GM21529 (cell line): ENCODE measurements around the gene SIRT1.
"Not testable (repeated sequence)": the region's sequence is repeated elsewhere in the genome, so short reads cannot be mapped to it uniquely, and the experiment has no call there.

Experiments used
- ATAC-seq: cut with Tn5 transposase; IDR thresholded peaks from one replicate; pipeline ENCODE4 v1.9.1; 2021; ENCODE audit not compliant: unreplicated experiment

Gene SIRT1

GRCh38 chr10:67884313-67884841 is at the start of gene SIRT1:
Gene SIRT1 (plus strand): TSS chr10:67884656. CDS start chr10:67884722, 66 bp downstream.
- peak; percentile 83 for ATAC-seq

- not testable (repeated sequence) for ATAC-seq
Observed at GRCh38 chr10:67835541-67836394, 48.7 kb upstream of the SIRT1 start.

- ATAC-seq, result no peak
Observed at GRCh38 chr10:67836488-67836887, 48.0 kb upstream of the SIRT1 start.

- no peak for ATAC-seq
Observed at GRCh38 chr10:67836972-67837371, 47.5 kb upstream of the SIRT1 start.

- no peak for ATAC-seq
Observed at GRCh38 chr10:67837541-67838314, 46.7 kb upstream of the SIRT1 start, which contains the start of gene DNAJC12. Gene DNAJC12 (minus strand): TSS chr10:67838188. CDS start chr10:67838011, 177 bp downstream.

GRCh38 chr10:67839511-67839910 is 44.9 kb upstream of the SIRT1 start:
- not testable (repeated sequence) for ATAC-seq

GRCh38 chr10:67839951-67840350 is 44.5 kb upstream of the SIRT1 start:
- no peak for ATAC-seq

GRCh38 chr10:67841737-67842136 is 42.7 kb upstream of the SIRT1 start:
- no peak for ATAC-seq

GRCh38 chr10:67843284-67843683 is 41.2 kb upstream of the SIRT1 start:
- ATAC-seq, result no peak

- peak; percentile 96 for ATAC-seq
Observed at GRCh38 chr10:67849331-67850011, 35.0 kb upstream of the SIRT1 start.

GRCh38 chr10:67851186-67851585 is 33.3 kb upstream of the SIRT1 start:
- no peak for ATAC-seq

- ATAC-seq, result no peak
Observed at GRCh38 chr10:67852761-67853160, 31.7 kb upstream of the SIRT1 start.

- ATAC-seq, result no peak
Observed at GRCh38 chr10:67853512-67853911, 30.9 kb upstream of the SIRT1 start.

- ATAC-seq, result no peak
Observed at GRCh38 chr10:67858971-67859370, 25.5 kb upstream of the SIRT1 start.

GRCh38 chr10:67861750-67862432 is 22.6 kb upstream of the SIRT1 start:
- ATAC-seq, result no peak

GRCh38 chr10:67863094-67863493 is 21.4 kb upstream of the SIRT1 start:
- ATAC-seq, result no peak

- ATAC-seq, result no peak
Observed at GRCh38 chr10:67864607-67865371, 19.7 kb upstream of the SIRT1 start.

GRCh38 chr10:67868132-67868531 is 16.3 kb upstream of the SIRT1 start:
- ATAC-seq, result no peak

GRCh38 chr10:67869996-67870395 is 14.5 kb upstream of the SIRT1 start:
- ATAC-seq, result no peak
